C4-2B (cell line): ENCODE measurements around the gene TFF1.

Experiments
- CTCF ChIP-seq: fragments of 450-650 bp; conservative IDR thresholded peaks from 2 replicates; pipeline ENCODE4 v1.5.1; 2017; ENCODE audit warnings: mild to moderate bottlenecking
- ZFX ChIP-seq: fragments of 450-650 bp; IDR thresholded peaks from 2 replicates; pipeline ENCODE4 v1.6.1; 2017

- TF ChIP-seq CTCF (no peak), ZFX (no peak)
Observed at GRCh38 chr21:42398436-42399028, 32.2 kb upstream of the TFF1 start.
